ENCODE results near the gene RASGEF1B. TPM values are rescaled to one million over a fixed set of nuclear protein-coding genes. Genes with fewer than 3 reads are reported as not detected.

The RASGEF1B gene
- total RNA-seq, 2 experiments from 2014 or later: 69.4 to 73.1 TPM

GRCh38 chr4:81405900-81406401 lies 65.8 kb downstream of the RASGEF1B start:
- ATAC-seq (ENCODE audit: poor library complexity) (peak; percentile 89), DNase-seq (peak in 8 of 14 experiments; percentile 6 to 85 (median 34))
- H3K27me3 Mint-ChIP-seq: no peaks in the 10 kb centered on the region
- H3K9me3 ChIP-seq (ENCODE audit: control insufficient read depth in 1 of 2, insufficient read depth in 1 of 2, low read length in 2 of 2): no peaks in the 10 kb centered on the region
- peak overlapping the region; percentile 1 for H3K4me3 ChIP-seq (ENCODE audit: low read length)
- H3K36me3 Mint-ChIP-seq (ENCODE audit: low read depth): no peaks in the 10 kb centered on the region
- peaks cover 4% of the 10 kb centered on the region for H3K4me1 Mint-ChIP-seq (ENCODE audit: low read depth)
- H3K4me3 Mint-ChIP-seq: no peak overlapping the region
- no peaks in the 10 kb centered on the region for H3K9me3 Mint-ChIP-seq
- intact Hi-C loops (cut with DNase I, micrococcal nuclease): loop anchor here (1.0 to 10.0 kb wide), 9 partner anchors 59 to 959 kb away; no protein-coding TSS in a partner anchor
- POLR2A ChIA-PET: no interaction called here
- CTCF ChIA-PET: interaction anchor here (0.7 to 1.6 kb wide), 3 partner anchors 9 to 439 kb away, joined by 3 to 4 read pairs (median 3); no protein-coding TSS in a partner anchor
- TF ChIP-seq CTCF (IDR thresholded peaks at IDR 0.05): peak; percentile 99
- H3K27ac Mint-ChIP-seq: no peak overlapping the region
- H3K36me3 ChIP-seq (ENCODE audit: insufficient read depth, low read length): no peaks in the 10 kb centered on the region
- H3K27ac ChIP-seq (ENCODE audit: low read depth in 1 of 2, low read length in 2 of 2): no peak overlapping the region
- H3K27me3 ChIP-seq (ENCODE audit: control insufficient read depth in 1 of 2, insufficient read depth in 2 of 2, low read length in 2 of 2): no peaks in the 10 kb centered on the region
- no peaks in the 10 kb centered on the region for H3K4me1 ChIP-seq (ENCODE audit: insufficient read depth, low read length)

- Histone ChIP-seq H3K4me3 (ENCODE audit: low read length) (no peak overlapping the region), H3K9me3 (ENCODE audit: control insufficient read depth in 1 of 2, insufficient read depth in 1 of 2, low read length in 2 of 2) (no peaks in the 10 kb centered on the region), H3K27ac (ENCODE audit: low read depth in 1 of 2, low read length in 2 of 2) (no peak overlapping the region), H3K27me3 (ENCODE audit: control insufficient read depth in 1 of 2, insufficient read depth in 2 of 2, low read length in 2 of 2) (no peaks in the 10 kb centered on the region), H3K4me1 (ENCODE audit: insufficient read depth, low read length) (no peaks in the 10 kb centered on the region), H3K36me3 (ENCODE audit: insufficient read depth, low read length) (no peaks in the 10 kb centered on the region)
- H3K27ac Mint-ChIP-seq: no peak overlapping the region
- ChIA-PET CTCF (interaction anchor here (1.6 kb wide), 1 partner anchor 440 kb away, joined by 4 read pairs; no protein-coding TSS in a partner anchor), POLR2A (no interaction called here)
- no peak for ATAC-seq (ENCODE audit: poor library complexity)
- H3K9me3 Mint-ChIP-seq: no peaks in the 10 kb centered on the region
- intact Hi-C loops (cut with DNase I, micrococcal nuclease): loop anchor here (1.0 to 10.0 kb wide), 5 partner anchors 63 to 960 kb away; no protein-coding TSS in a partner anchor
- peaks cover 4% of the 10 kb centered on the region for H3K27me3 Mint-ChIP-seq
- H3K4me3 Mint-ChIP-seq: no peak overlapping the region
- H3K4me1 Mint-ChIP-seq (ENCODE audit: low read depth): peaks cover 4% of the 10 kb centered on the region
- no peak for DNase-seq
- TF ChIP-seq CTCF (IDR thresholded peaks at IDR 0.05): no peak
- no peaks in the 10 kb centered on the region for H3K36me3 Mint-ChIP-seq (ENCODE audit: low read depth)
Observed at GRCh38 chr4:81404741-81405140, 67.0 kb downstream of the RASGEF1B start.

- POLR2A ChIA-PET: no interaction called here
- no peak overlapping the region for H3K4me3 Mint-ChIP-seq
- H3K4me1 Mint-ChIP-seq (ENCODE audit: low read depth): peaks cover 4% of the 10 kb centered on the region
- H3K27me3 Mint-ChIP-seq: peaks cover 4% of the 10 kb centered on the region
- CTCF ChIA-PET: no interaction called here
- H3K27ac Mint-ChIP-seq: no peak overlapping the region
- intact Hi-C loops (cut with DNase I, micrococcal nuclease): loop anchor here in 1 of 2 experiments (2.0 to 10.0 kb wide), 2 partner anchors 865 to 961 kb away; no protein-coding TSS in a partner anchor
- Histone ChIP-seq H3K4me3 (ENCODE audit: low read length) (no peak overlapping the region), H3K27ac (ENCODE audit: low read depth in 1 of 2, low read length in 2 of 2) (no peak overlapping the region), H3K4me1 (ENCODE audit: insufficient read depth, low read length) (no peaks in the 10 kb centered on the region), H3K27me3 (ENCODE audit: control insufficient read depth in 1 of 2, insufficient read depth in 2 of 2, low read length in 2 of 2) (no peaks in the 10 kb centered on the region), H3K36me3 (ENCODE audit: insufficient read depth, low read length) (no peaks in the 10 kb centered on the region), H3K9me3 (ENCODE audit: control insufficient read depth in 1 of 2, insufficient read depth in 1 of 2, low read length in 2 of 2) (no peaks in the 10 kb centered on the region)
- no peaks in the 10 kb centered on the region for H3K9me3 Mint-ChIP-seq
- DNase-seq (no peak), ATAC-seq (ENCODE audit: poor library complexity) (no peak)
- H3K36me3 Mint-ChIP-seq (ENCODE audit: low read depth): no peaks in the 10 kb centered on the region
- no peak for TF ChIP-seq CTCF (IDR thresholded peaks at IDR 0.05)
Observed at GRCh38 chr4:81404294-81404693, 67.4 kb downstream of the RASGEF1B start.
